Measurements from ENCODE around the gene SERTAD3.

SERTAD3 gene

DNA sequence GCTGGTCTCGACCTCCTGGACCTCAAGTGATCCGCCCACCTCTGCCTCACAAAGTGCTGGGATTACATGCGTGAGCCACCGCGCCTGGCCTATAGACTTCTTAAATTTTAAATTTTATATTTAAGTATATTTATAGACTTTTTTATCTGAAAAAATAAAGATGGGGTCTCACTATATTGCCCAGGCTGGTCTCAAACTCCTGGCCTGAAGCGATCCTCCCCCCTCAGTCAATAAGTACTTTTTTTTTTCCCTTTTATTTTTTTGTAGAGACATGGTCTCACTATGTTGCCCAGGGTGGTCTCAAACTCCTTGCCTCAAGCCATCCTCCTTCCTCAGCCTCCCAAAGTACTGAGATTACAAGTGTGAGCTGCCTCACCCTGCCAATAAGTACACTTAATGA lies 20.2 kb downstream of the SERTAD3 start:
- Histone ChIP-seq H3K9me3 (no peaks in the 10 kb centered on the region), H3K36me3 (no peaks in the 10 kb centered on the region; the same call in 1 of the 2 replicates), H3K27me3 (no peaks in the 10 kb centered on the region), H3K4me3 (ENCODE audit: low read depth, low read length) (no peak overlapping the region), H3K4me1 (peaks cover 3% of the 10 kb centered on the region; the same call in 1 of the 2 replicates)
- DNase-seq, result no peak
- TF ChIP-seq, protein P1, sequence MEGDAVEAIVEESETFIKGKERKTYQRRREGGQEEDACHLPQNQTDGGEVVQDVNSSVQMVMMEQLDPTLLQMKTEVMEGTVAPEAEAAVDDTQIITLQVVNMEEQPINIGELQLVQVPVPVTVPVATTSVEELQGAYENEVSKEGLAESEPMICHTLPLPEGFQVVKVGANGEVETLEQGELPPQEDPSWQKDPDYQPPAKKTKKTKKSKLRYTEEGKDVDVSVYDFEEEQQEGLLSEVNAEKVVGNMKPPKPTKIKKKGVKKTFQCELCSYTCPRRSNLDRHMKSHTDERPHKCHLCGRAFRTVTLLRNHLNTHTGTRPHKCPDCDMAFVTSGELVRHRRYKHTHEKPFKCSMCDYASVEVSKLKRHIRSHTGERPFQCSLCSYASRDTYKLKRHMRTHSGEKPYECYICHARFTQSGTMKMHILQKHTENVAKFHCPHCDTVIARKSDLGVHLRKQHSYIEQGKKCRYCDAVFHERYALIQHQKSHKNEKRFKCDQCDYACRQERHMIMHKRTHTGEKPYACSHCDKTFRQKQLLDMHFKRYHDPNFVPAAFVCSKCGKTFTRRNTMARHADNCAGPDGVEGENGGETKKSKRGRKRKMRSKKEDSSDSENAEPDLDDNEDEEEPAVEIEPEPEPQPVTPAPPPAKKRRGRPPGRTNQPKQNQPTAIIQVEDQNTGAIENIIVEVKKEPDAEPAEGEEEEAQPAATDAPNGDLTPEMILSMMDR (IDR thresholded peaks at IDR 0.05; ENCODE audit: low read depth, low read length), result no peak

DNA sequence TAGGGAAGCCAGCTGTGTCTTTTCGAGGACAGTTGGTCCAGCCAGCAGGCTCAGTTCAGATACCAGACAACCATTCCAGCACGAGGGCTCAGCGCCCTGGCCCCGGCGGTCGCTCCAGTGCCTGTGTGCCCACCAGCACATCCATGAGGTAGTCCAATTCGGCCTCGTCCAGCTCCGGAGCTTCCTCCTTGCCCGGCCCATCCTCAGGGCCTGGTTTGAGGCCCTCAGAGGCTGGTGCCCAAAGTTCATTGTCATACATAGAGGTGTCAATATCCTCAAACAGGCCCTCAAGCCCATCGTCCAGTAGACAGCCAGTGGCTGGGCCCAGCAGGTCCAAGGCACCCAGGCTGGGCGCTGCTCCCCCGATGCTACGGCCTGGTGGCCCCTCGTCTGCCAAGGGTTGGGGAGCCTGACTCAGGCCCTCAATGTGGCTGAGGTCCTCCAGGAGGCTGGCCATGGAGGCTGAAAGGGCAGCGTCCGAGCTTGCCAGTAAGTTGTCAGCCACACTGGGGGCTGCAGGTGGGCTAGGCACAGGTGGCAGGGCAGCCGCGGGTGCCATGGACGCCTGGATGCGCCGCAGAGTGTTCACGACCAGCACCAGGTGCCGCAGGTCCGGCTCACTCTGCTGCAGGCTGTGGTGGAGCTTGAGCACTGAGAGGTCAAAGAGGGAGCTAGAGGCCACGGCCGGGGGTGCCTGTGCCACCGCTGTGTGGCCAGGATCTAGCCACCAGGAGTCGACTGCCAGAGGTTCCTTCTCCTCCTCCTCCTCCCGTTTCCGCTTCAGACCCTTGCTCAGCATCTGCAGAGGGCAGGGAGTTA lies 21.2 kb downstream of the SERTAD3 start:
- no peak overlapping the region for H3K4me3 ChIP-seq (ENCODE audit: low read depth, low read length)
- no peaks in the 10 kb centered on the region; the same call in 1 of the 2 replicates for H3K36me3 ChIP-seq
- DNase-seq, result no peak
- TF ChIP-seq, protein P1 (IDR thresholded peaks at IDR 0.05; ENCODE audit: low read depth, low read length), result no peak
- peaks cover 3% of the 10 kb centered on the region; the same call in 1 of the 2 replicates for H3K4me1 ChIP-seq
- no peaks in the 10 kb centered on the region for H3K9me3 ChIP-seq
- no peaks in the 10 kb centered on the region for H3K27me3 ChIP-seq

DNA sequence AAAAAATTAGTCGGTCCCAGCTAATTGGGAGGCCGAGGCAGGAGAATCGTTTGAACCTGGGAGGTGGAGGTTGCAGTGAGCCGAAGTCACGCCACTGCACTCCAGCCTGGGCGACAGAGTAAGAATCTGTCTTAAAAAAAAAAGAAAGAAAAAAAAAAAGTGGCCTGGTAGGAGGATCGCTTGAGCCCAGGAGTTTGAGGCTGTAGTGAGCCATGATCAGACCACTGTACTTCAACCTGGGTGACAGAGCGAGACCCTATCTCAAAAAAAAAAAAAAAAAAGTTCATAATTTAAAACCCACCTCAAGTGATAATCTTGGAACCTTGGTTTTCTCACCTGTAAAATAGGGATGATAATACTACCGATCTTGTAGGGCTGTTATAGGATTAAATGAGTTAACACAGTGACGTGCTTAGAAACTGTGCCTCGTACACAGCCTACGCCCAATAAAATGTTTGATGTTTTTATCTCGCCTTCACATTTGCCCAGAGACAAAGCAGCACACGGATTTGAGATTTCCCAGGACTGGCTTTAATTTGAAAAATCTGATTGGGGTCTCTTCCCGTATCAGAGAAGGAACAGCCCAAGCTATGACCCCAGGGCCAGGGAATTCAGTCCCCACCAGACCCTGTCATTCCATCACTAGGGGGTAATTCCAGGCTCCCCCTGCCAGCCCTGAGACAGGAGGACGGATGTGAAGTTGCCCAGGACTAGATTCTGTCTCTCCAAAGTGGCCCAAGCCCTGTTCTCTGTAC lies 22.0 kb downstream of the SERTAD3 start:
- DNase-seq, result no peak
- H3K36me3 ChIP-seq, result no peaks in the 10 kb centered on the region; the same call in 1 of the 2 replicates
- TF ChIP-seq, protein P1 (IDR thresholded peaks at IDR 0.05; ENCODE audit: low read depth, low read length), result no peak
- peaks cover 3% of the 10 kb centered on the region; the same call in 1 of the 2 replicates for H3K4me1 ChIP-seq
- H3K27me3 ChIP-seq, result no peaks in the 10 kb centered on the region
- H3K9me3 ChIP-seq, result no peaks in the 10 kb centered on the region
- no peak overlapping the region; the same call in 1 of the 2 replicates for H3K4me3 ChIP-seq (ENCODE audit: low read depth, low read length)

DNA sequence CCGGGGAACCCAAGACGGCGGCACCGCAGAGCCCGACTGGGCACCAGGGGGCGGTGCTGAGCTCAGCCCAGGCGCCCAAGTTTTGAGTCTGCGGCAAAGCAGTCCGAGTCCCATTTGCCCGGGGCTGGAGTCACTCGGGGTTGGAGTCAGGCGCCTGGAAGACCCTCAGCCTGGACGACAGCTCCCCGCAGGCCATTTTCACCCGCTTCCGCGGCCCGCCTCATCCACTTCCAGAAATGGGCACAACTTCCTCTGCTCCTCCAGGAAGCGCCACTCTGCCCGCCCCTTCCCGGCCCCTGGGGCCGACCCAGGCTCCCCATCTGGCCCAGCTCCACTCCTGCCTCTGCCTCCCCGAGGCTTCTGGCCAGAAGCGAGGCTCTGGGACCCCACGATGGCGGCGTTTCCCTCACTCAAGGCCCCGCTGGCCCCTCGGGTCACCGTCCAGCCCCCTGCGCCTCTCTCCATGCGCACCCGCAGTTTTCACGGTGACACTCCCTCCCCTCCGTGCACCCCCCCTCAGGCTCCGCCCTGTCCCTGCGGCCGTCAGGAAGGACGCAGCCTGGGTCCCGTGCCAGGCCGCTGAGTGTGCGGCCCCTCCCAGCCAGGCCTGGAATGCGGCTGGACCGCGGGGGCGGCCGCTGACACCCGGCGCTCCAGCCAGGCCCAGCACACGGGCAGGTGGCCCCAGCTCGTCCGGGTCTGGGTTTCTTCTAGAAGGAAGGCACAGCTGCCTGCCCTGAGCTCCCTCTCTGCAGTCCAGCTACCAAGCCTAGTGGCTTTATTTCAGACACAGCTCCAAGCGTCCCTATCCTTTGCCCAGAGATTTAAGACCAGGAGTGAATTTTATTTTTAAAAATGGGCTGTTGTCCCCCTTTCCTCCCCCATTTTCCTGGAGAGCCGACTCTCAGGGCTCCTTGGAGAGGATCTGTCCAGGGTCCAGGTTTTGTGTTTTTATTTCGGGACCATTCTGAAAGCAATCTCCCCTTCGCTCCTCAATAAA lies 23.1 kb downstream of the SERTAD3 start:
- H3K4me1 ChIP-seq, result peaks cover 3% of the 10 kb centered on the region; the same call in 1 of the 2 replicates
- DNase-seq, result peak; percentile 93
- no peaks in the 10 kb centered on the region for H3K9me3 ChIP-seq
- peak overlapping the region; percentile 68 for H3K4me3 ChIP-seq (ENCODE audit: low read depth, low read length)
- TF ChIP-seq, protein P1 (IDR thresholded peaks at IDR 0.05; ENCODE audit: low read depth, low read length), result peak; percentile 95
- H3K27me3 ChIP-seq, result no peaks in the 10 kb centered on the region
- H3K36me3 ChIP-seq, result no peaks in the 10 kb centered on the region; the same call in 1 of the 2 replicates

DNA sequence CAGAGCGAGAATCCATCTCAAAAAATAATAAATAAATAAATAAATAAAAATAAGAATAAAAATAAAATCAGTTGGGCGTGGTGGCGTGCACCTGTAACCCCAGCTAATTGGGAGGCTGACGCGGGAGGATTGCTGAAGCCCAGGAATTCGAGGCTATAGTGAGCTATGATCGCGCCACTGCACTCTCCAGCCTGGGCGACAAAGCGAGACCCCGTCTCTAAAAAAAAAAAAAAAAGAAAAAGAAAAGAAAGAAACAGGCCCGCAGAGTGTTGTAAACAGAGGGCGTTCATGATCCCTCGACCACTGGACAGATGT lies 23.7 kb downstream of the SERTAD3 start:
- peak overlapping the region; percentile 68 for H3K4me3 ChIP-seq (ENCODE audit: low read depth, low read length)
- DNase-seq, result no peak
- no peaks in the 10 kb centered on the region for H3K9me3 ChIP-seq
- peaks cover 3% of the 10 kb centered on the region; the same call in 1 of the 2 replicates for H3K4me1 ChIP-seq
- no peaks in the 10 kb centered on the region; the same call in 1 of the 2 replicates for H3K36me3 ChIP-seq
- TF ChIP-seq, protein P1 (IDR thresholded peaks at IDR 0.05; ENCODE audit: low read depth, low read length), result no peak
- H3K27me3 ChIP-seq, result no peaks in the 10 kb centered on the region

Measured in BE2C (cell line).